AG04449 (cell line): ENCODE results near the gene TNS3.

Experiments used
- CTCF ChIA-PET: fragments of 350-600 bp; formaldehyde crosslinking; extraction: SDS; loops from one replicate; lab custom pipeline; 2021; ENCODE audit warnings: antibody characterized with exemption; lab: Yijun Ruan, JAX
- POLR2A ChIA-PET: fragments of 400-600, 350-600 bp; formaldehyde crosslinking; extraction: SDS; loops from one replicate; lab custom pipeline; 2020; ENCODE audit warnings: antibody characterized with exemption, inconsistent platforms; lab: Yijun Ruan, JAX
- DNase-seq: peaks from one replicate; pipeline ENCODE4 v3.0.0-alpha.2; 2010; ENCODE audit warnings: low read depth, low spot score
- H3K4me3 ChIP-seq: 2 replicates; pipeline ENCODE4 v1.5.1; 2011; ENCODE audit warnings: low read depth, mild to moderate bottlenecking, control low read depth, low read length
- TF ChIP-seq, protein P1 (sequence below): IDR thresholded peaks from one replicate; pipeline ENCODE4 v1.5.1; 2011; ENCODE audit warnings: mild to moderate bottlenecking, moderate library complexity, low read length, control low read depth, inconsistent platforms; ENCODE audit not compliant: insufficient read depth; ENCODE audit errors: missing control alignments

Gene TNS3

DNA sequence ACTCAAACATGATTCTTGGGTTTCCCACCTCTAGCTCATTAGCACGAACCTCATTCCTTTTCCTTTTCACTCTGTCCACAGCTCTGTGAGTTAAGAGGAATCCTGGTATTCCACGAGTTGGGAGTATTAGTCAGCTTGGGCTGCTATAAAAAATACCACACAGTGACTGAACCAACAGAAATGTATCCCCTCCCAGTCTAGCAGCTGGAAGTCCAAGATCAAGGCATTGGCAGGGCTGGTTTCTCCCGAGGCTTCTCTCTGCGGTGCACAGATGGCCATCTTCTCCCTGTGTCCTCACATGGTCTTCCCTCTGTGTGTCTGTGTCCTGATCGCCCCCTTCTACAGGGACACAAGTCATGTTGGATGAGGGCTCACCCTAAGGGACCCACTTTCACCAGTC is 261.6 kb downstream of the TNS3 start:
- ChIA-PET POLR2A (no interaction called here), CTCF (no interaction called here)
- H3K4me3 ChIP-seq: no peak overlapping the region
- no peak for DNase-seq
- TF ChIP-seq, protein P1, sequence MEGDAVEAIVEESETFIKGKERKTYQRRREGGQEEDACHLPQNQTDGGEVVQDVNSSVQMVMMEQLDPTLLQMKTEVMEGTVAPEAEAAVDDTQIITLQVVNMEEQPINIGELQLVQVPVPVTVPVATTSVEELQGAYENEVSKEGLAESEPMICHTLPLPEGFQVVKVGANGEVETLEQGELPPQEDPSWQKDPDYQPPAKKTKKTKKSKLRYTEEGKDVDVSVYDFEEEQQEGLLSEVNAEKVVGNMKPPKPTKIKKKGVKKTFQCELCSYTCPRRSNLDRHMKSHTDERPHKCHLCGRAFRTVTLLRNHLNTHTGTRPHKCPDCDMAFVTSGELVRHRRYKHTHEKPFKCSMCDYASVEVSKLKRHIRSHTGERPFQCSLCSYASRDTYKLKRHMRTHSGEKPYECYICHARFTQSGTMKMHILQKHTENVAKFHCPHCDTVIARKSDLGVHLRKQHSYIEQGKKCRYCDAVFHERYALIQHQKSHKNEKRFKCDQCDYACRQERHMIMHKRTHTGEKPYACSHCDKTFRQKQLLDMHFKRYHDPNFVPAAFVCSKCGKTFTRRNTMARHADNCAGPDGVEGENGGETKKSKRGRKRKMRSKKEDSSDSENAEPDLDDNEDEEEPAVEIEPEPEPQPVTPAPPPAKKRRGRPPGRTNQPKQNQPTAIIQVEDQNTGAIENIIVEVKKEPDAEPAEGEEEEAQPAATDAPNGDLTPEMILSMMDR: no peak

DNA sequence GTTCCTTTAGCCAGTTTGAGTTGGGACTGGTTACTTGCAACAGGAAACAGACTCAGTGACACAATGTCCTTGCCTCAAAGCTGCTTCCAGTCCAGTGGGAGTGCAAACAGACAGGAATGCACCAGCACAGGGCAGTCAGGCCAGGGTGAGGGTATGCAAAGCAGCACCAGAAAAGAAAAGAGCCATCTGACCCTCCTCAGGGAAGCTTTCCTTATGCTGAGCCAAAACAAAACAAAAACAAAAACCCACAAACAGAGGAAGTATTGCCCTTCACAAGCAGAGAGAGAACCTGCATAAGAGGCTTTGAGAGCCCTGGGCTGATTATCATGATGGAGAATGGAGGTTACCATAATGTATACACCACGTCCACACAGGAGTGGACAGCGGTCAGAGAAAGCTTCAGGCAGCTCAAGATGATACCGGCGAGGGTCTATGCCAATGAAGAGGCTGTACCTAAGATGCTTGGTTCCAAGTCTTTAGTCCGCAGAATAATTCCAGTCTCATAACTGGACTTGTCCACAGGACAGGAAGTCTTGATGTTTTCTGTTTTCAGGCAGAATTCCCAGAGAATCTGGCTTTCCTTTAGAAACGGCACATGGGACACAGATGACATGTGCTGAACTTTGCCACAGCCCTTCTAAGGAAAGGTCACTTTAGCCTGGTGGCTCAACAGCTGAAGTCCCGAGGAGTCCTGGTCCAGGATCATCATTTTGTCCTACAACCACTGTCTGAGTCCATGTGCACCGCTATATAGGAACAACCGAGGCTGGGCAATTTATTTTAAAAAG is 263.3 kb downstream of the TNS3 start:
- ChIA-PET CTCF (interaction anchor here (0.8 to 2.2 kb wide), 4 partner anchors 8 to 117 kb away, joined by 3 to 8 read pairs (median 4); no protein-coding TSS in a partner anchor), POLR2A (no interaction called here)
- TF ChIP-seq, protein P1: no peak
- H3K4me3 ChIP-seq: no peak overlapping the region
- no peak for DNase-seq

DNA sequence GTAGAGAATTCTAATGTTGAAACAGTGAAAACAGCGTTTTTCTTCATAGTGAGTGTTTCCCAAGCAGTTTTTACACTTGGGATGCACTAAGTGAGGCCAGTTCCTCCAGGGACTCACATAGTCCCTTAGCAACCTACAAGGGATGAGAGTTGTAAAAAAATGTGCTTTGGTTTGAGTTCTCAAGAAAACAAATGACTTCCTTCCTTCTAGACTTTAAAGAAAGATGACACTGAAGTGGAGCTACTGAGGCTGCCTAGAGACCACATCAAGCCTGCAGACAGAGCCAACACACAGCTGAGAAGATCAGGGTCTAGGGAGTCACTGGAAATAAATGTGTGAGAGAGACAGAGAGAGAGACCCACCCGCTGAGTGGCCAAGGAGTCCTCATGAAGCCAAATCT is 264.4 kb downstream of the TNS3 start:
- ChIA-PET CTCF (interaction anchor here (2.2 kb wide), 1 partner anchor 9 kb away, joined by 8 read pairs; no protein-coding TSS in a partner anchor), POLR2A (no interaction called here)
- H3K4me3 ChIP-seq: no peak overlapping the region
- TF ChIP-seq, protein P1: no peak
- no peak for DNase-seq

GRCh38 chr7:47314728-47315607 is 266.9 kb downstream of the TNS3 start:
- no peak for DNase-seq
- POLR2A ChIA-PET: no interaction called here
- H3K4me3 ChIP-seq: no peak overlapping the region; the same call in 1 of the 2 replicates
- TF ChIP-seq, protein P1: no peak
- CTCF ChIA-PET: interaction anchor here (1.3 kb wide), 1 partner anchor 49 kb away, joined by 3 read pairs; no protein-coding TSS in a partner anchor

DNA sequence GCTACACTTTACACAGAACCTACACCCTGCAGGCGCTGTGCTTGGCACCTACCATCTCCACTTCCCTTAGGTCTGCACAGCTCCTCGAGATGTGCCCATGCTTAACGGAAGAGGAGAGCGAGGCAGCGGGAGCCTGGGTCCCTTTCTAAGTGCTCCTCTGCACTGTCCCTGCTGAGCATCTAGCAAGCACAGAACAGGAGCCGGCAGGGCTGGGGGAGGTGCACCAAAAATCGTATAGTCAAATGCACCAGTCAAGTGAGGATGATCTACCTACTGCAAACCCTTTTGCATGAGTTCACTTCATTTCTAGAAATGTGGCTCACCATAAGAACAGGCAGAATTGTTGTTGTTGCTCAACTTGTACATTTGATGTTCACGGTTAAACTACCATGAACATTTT is 267.7 kb downstream of the TNS3 start:
- POLR2A ChIA-PET: no interaction called here
- CTCF ChIA-PET: no interaction called here
- DNase-seq: no peak
- H3K4me3 ChIP-seq: no peak overlapping the region
- TF ChIP-seq, protein P1: no peak

- DNase-seq: no peak
- TF ChIP-seq, protein P1: no peak
- ChIA-PET CTCF (no interaction called here), POLR2A (no interaction called here)
- H3K4me3 ChIP-seq: no peak overlapping the region
Measured at GRCh38 chr7:47313564-47313963, 268.3 kb downstream of the TNS3 start.
